Aorta (tissue), 5 donors: ENCODE measurements around the gene MANEAL. TPM values are rescaled to one million over a fixed set of nuclear protein-coding genes. Genes with fewer than 3 reads are reported as not detected.

Experiments used
- ATAC-seq: fragments of 200-7000 bp; cut with Tn5 transposase; one replicate; pipeline ENCODE4 v1.9.1; 2022; ENCODE audit warnings: moderate library complexity; ENCODE audit not compliant: low FRiP score
- DNase-seq, 2 donors: peaks; one replicate each; pipeline ENCODE4 v3.0.0-alpha.2; 2020
- H3K27ac ChIP-seq, 2 donors: one replicate each; pipeline ENCODE4 v1.5.1; 2013; ENCODE audit warnings: low read length in 2 of 2, mild to moderate bottlenecking in 2 of 2, moderate library complexity in 2 of 2, control low read depth in 1 of 2, inconsistent platforms in 1 of 2, low read depth in 1 of 2
- H3K27me3 ChIP-seq, 2 donors: one replicate each; pipeline ENCODE4 v1.6.1; 2013; ENCODE audit warnings: control low read depth in 1 of 2, low read length in 1 of 2, mild to moderate bottlenecking in 1 of 2, moderate library complexity in 1 of 2; ENCODE audit not compliant: insufficient read depth in 2 of 2, control insufficient read depth in 1 of 2
- H3K36me3 ChIP-seq, 2 donors: one replicate each; pipeline ENCODE4 v1.6.1; 2013; ENCODE audit warnings: control low read depth in 1 of 2, low read length in 1 of 2, mild to moderate bottlenecking in 1 of 2; ENCODE audit not compliant: insufficient read depth in 2 of 2, control insufficient read depth in 1 of 2
- H3K4me1 ChIP-seq, 2 donors: one replicate each; pipeline ENCODE4 v1.6.1; 2013; ENCODE audit warnings: low read length in 2 of 2, control low read depth in 1 of 2, mild to moderate bottlenecking in 1 of 2, moderate library complexity in 1 of 2; ENCODE audit not compliant: insufficient read depth in 2 of 2, control insufficient read depth in 1 of 2
- H3K4me3 ChIP-seq, 2 donors: one replicate each; pipeline ENCODE4 v1.5.1; 2013; ENCODE audit warnings: low read length in 2 of 2, control low read depth in 1 of 2, mild to moderate bottlenecking in 1 of 2
- H3K9me3 ChIP-seq: one replicate; pipeline ENCODE4 v1.6.1; 2013; ENCODE audit warnings: mild to moderate bottlenecking, low read length; ENCODE audit not compliant: control insufficient read depth
- WGBS, 2 donors: extraction: QIAGEN DNeasy Blood & Tissue Kit; methylation state at CpG; one replicate each; pipeline ENCODE4 v1.1.7; 2013; 5-methylcytosine and 5-hydroxymethylcytosine counted together
- intact Hi-C, 2 donors: fragments of 100-400 bp; cut with DNase I; formaldehyde crosslinking; loops; one replicate each; pipeline versions ENCODE4 v1.14.2 to v1.15.0; 2022
- long read RNA-seq, 2 donors: library from polyadenylated mRNA; unstranded; transcript quantifications; one replicate each; pipeline ENCODE4 v2.0.0, GENCODE V29; 2020 to 2021
- polyA plus RNA-seq, 2 donors: library from polyadenylated mRNA; stranded (reverse); fragments of 200-250 nt; gene quantifications; one replicate each; pipeline ENCODE4 v1.2.3, GENCODE V29; 2013
- total RNA-seq, 2 donors: library from RNA; stranded (reverse); fragmentation: NEBNext Ultra II Directional; extraction: Animal tissue kit (Norgen Biotek cat#: 25700); gene quantifications; one replicate each; pipeline ENCODE4 v1.2.1, GENCODE V29; 2021
- donor health status: healthy with polysubstance abuse.
- donor health status: Bipolar disorder and iron deficiency.
- donor health status: DM: no; HTN: no; CAD: no.
- donor health status: DM: no; HTN: no; CAD: no.
- donor health status: DM: yes; HTN: yes; CAD: no.

MANEAL gene
- 1 to 10 TPM; 1.2 to 1.9 TPM for total RNA-seq
- 1 to 10 TPM in 1 of 2 donors, under 1 TPM in 1; 0.75 to 2.3 TPM for polyA plus RNA-seq
- long read RNA-seq, donor 1, partial matches to known transcripts = 2 of 2 reads
- long read RNA-seq, donor 1, other reads (novel, unspliced or antisense) = 0 of 2 reads
- long read RNA-seq, donor 2, partial matches to known transcripts = 1 of 3 reads
- long read RNA-seq, donor 2, other reads (novel, unspliced or antisense) = 0 of 3 reads

- intact Hi-C loops = no loop called here
- Histone ChIP-seq H3K36me3 (no peaks in the 10 kb centered on the region), H3K27me3 (no peaks in the 10 kb centered on the region), H3K27ac (no peak within 1 kb of the TSS), H3K4me3 (peak within 1 kb of the TSS; percentile 68 to 71), H3K4me1 (no peaks in the 10 kb centered on the region), H3K9me3 (no peaks in the 10 kb centered on the region)
- 0 to 1% methylated on average over 57 to 82 of the region's 82 CpGs for WGBS, 2 donors
- DNase-seq = peak; percentile 58 to 81
- peak; percentile 44 for ATAC-seq
Measured at GRCh38 chr1:37793773-37794371, at the start of gene MANEAL. TSS of gene MANEAL (plus strand) at chr1:37793847. CDS start at chr1:37794183, 336 bp downstream.

- peaks cover 8% of the 10 kb centered on the region for H3K9me3 ChIP-seq
- no peaks in the 10 kb centered on the region for H3K36me3 ChIP-seq
- no peak overlapping the region for H3K27ac ChIP-seq
- DNase-seq (no peak), ATAC-seq (no peak)
- no peaks in the 10 kb centered on the region for H3K4me1 ChIP-seq
- no peaks in the 10 kb centered on the region for H3K27me3 ChIP-seq
- WGBS, 2 donors = 84 to 92% methylated on average over 3 of the region's 3 CpGs
- no peak overlapping the region for H3K4me3 ChIP-seq
- intact Hi-C loops = no loop called here
Measured at GRCh38 chr1:37746806-37747205, 46.8 kb upstream of the MANEAL start.

- intact Hi-C loops = no loop called here
Measured at GRCh38 chr1:37748565-37748964, 45.1 kb upstream of the MANEAL start.

GRCh38 chr1:37752213-37752582 is 41.4 kb upstream of the MANEAL start:
- DNase-seq = no peak
- Histone ChIP-seq H3K27ac (no peak overlapping the region), H3K27me3 (peaks cover 0 to 2% of the 10 kb centered on the region in 2 donors), H3K4me1 (no peaks in the 10 kb centered on the region), H3K36me3 (no peaks in the 10 kb centered on the region), H3K4me3 (no peak overlapping the region), H3K9me3 (peaks cover 1% of the 10 kb centered on the region)
- intact Hi-C loops = no loop called here
- no peak for ATAC-seq
- 18 to 22% methylated on average over 11 of the region's 11 CpGs for WGBS, 2 donors

More at GRCh38 chr1:37748565-37748964, 45.1 kb upstream of the MANEAL start:
- Histone ChIP-seq H3K27me3 (peaks cover 0 to 2% of the 10 kb centered on the region in 2 donors), H3K9me3 (peaks cover 4% of the 10 kb centered on the region), H3K4me3 (no peak overlapping the region), H3K4me1 (no peaks in the 10 kb centered on the region), H3K36me3 (no peaks in the 10 kb centered on the region), H3K27ac (no peak overlapping the region)
- WGBS, 2 donors = 84 to 91% methylated on average over 1 of the region's 1 CpG
- no peak for DNase-seq
- no peak for ATAC-seq

- Histone ChIP-seq H3K9me3 (no peaks in the 10 kb centered on the region), H3K36me3 (no peaks in the 10 kb centered on the region), H3K27me3 (peaks cover 0 to 2% of the 10 kb centered on the region in 2 donors), H3K4me3 (peak overlapping the region in 1 of 2 donors; percentile 23), H3K4me1 (no peaks in the 10 kb centered on the region), H3K27ac (no peak overlapping the region)
- WGBS, 2 donors = 1% methylated on average over 58 to 105 of the region's 105 CpGs
- intact Hi-C loops = no loop called here
- DNase-seq (no peak), ATAC-seq (no peak)
Measured at GRCh38 chr1:37752583-37753471, 40.8 kb upstream of the MANEAL start.

GRCh38 chr1:37753473-37754321 is 40.0 kb upstream of the MANEAL start:
- intact Hi-C loops = no loop called here

GRCh38 chr1:37755290-37755689 is 38.4 kb upstream of the MANEAL start:
- DNase-seq (no peak), ATAC-seq (no peak)
- intact Hi-C loops = no loop called here
- Histone ChIP-seq H3K4me1 (no peaks in the 10 kb centered on the region), H3K27ac (no peak overlapping the region), H3K36me3 (no peaks in the 10 kb centered on the region), H3K4me3 (no peak overlapping the region), H3K27me3 (peaks cover 0 to 2% of the 10 kb centered on the region in 2 donors), H3K9me3 (no peaks in the 10 kb centered on the region)
- 54 to 68% methylated on average over 1 of the region's 1 CpG for WGBS, 2 donors

More at GRCh38 chr1:37753473-37754321, 40.0 kb upstream of the MANEAL start:
- WGBS, 2 donors = 2 to 4% methylated on average over 50 to 52 of the region's 52 CpGs
- peaks cover 0 to 2% of the 10 kb centered on the region in 2 donors for H3K27me3 ChIP-seq
- no peaks in the 10 kb centered on the region for H3K36me3 ChIP-seq
- no peaks in the 10 kb centered on the region for H3K4me1 ChIP-seq
- no peak overlapping the region for H3K4me3 ChIP-seq
- H3K27ac ChIP-seq = no peak overlapping the region
- no peaks in the 10 kb centered on the region for H3K9me3 ChIP-seq
- DNase-seq (no peak), ATAC-seq (no peak)

- ATAC-seq = no peak
- Histone ChIP-seq H3K4me1 (no peaks in the 10 kb centered on the region), H3K4me3 (no peak overlapping the region), H3K9me3 (no peaks in the 10 kb centered on the region), H3K27me3 (peaks cover 0 to 2% of the 10 kb centered on the region in 2 donors), H3K27ac (no peak overlapping the region), H3K36me3 (no peaks in the 10 kb centered on the region)
- DNase-seq = no peak
- WGBS, 2 donors = 58 to 60% methylated on average over 4 of the region's 4 CpGs
- intact Hi-C loops = no loop called here
Measured at GRCh38 chr1:37755951-37756560, 37.6 kb upstream of the MANEAL start.
